GOT3 (cell line): Measurements from ENCODE around the gene CACNA1I.

Source experiments
- DNase-seq: peaks from one replicate; lab custom pipeline; 2025; ENCODE audit warnings: mixed read lengths; lab: John Stamatoyannopoulos, UW

Gene CACNA1I

GRCh38 chr22:39699631-39700360 is 129.2 kb downstream of the CACNA1I start:
- DNase-seq, result no peak

GRCh38 chr22:39700565-39700964 is 130.0 kb downstream of the CACNA1I start:
- no peak for DNase-seq

GRCh38 chr22:39703091-39703490 is 132.5 kb downstream of the CACNA1I start:
- no peak for DNase-seq

- no peak for DNase-seq
Observed at GRCh38 chr22:39703928-39704639, 133.5 kb downstream of the CACNA1I start.

- no peak for DNase-seq
Observed at GRCh38 chr22:39705386-39705785, 134.8 kb downstream of the CACNA1I start.

- no peak for DNase-seq
Observed at GRCh38 chr22:39706376-39707140, 136.0 kb downstream of the CACNA1I start.

- no peak for DNase-seq
Observed at GRCh38 chr22:39707351-39707750, 136.8 kb downstream of the CACNA1I start.

GRCh38 chr22:39707816-39708215 is 137.3 kb downstream of the CACNA1I start:
- no peak for DNase-seq

- no peak for DNase-seq
Observed at GRCh38 chr22:39710380-39711150, 140.0 kb downstream of the CACNA1I start.

- DNase-seq, result no peak
Observed at GRCh38 chr22:39712081-39712480, 141.5 kb downstream of the CACNA1I start.

GRCh38 chr22:39712751-39713525 is 142.4 kb downstream of the CACNA1I start:
- no peak for DNase-seq

GRCh38 chr22:39713799-39714290 is 143.3 kb downstream of the CACNA1I start:
- DNase-seq, result no peak

- DNase-seq, result no peak
Observed at GRCh38 chr22:39714321-39714720, 143.8 kb downstream of the CACNA1I start.

GRCh38 chr22:39715778-39716495 is 145.4 kb downstream of the CACNA1I start:
- DNase-seq, result no peak

GRCh38 chr22:39716534-39716933 is 146.0 kb downstream of the CACNA1I start:
- no peak for DNase-seq

- no peak for DNase-seq
Observed at GRCh38 chr22:39717099-39717498, 146.5 kb downstream of the CACNA1I start.

- DNase-seq, result no peak
Observed at GRCh38 chr22:39718206-39718605, 147.7 kb downstream of the CACNA1I start.

GRCh38 chr22:39718921-39719475 is 148.4 kb downstream of the CACNA1I start:
- DNase-seq, result no peak

- no peak for DNase-seq
Observed at GRCh38 chr22:39719559-39720450, 149.3 kb downstream of the CACNA1I start.
